HG03432 (cell line): Measurements from ENCODE around the gene DBET.
"Not testable (repeated sequence)": the region's sequence is repeated elsewhere in the genome, so short reads cannot be mapped to it uniquely, and the experiment has no call there.

ENCODE experiments used
- ATAC-seq: cut with Tn5 transposase; IDR thresholded peaks from one replicate; pipeline ENCODE4 v1.9.1; 2021; ENCODE audit warnings: mild to moderate bottlenecking, moderate library complexity; ENCODE audit not compliant: unreplicated experiment

The DBET gene

DNA sequence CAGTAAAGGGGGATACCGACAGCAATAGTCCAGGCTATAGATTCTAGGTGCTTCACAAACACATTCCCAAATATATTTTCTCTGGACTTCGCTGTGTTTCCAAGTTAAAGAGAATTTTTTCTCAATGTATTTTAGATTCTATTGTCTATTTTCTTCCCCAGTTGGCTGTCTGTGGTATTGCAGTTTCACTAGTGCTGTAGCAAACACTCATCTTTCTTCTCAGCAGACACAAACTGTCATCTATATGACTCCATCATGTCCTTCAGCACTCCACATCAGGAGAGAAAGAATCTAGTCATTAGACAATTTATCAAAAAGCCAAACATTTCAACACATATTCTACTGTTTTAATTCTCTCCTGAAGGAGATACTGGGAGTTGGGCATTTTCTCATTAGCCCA lies at the start of gene DBET:
TSS of gene DBET (plus strand) at position 161 of the 400 bp plus-strand sequence.
- ATAC-seq, result peak; percentile 71

GRCh38 chr4:190014771-190015537 lies 49.3 kb upstream of the DBET start:
- ATAC-seq, result peak; percentile 79

DNA sequence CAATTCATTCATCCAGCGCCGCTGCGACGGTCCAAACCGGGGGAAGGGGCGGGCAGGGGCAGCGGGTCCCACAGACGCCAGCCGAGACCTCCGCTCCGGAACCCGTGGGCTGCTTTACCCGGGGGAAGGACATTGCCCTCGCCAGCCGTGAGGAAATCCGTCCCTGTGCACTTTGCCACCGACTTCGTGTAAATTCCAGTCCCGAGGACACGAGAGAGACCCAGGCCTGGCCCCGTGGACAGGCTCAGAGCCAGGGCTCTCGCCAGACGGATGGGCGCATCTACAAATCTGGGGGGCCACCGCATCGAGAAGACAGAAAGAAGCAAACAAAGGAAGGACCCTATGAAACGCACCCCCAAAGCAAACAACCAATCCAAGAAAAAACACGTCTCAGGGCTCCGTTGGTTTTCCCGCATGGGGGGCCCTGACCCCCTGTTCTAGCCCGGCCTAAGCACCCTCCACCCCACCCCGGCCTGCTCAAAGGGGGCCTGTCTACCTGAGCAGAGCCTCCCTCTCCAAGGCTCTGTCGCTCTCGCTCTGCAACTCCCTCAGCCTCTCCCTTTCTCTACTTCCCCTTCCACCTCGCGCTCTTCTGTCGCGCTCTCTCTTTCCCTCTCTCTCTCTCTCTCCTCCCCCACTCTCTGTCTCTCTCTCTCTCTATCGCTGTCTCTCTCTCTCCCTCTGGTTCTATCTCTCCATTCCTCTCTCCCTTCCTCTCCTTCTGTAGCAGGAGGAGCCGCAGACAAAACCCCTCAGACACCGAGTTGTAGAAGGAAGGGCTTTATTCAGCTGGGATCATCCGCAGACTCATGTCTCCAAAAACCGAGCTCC lies 48.5 kb upstream of the DBET start:
- ATAC-seq, result no peak

DNA sequence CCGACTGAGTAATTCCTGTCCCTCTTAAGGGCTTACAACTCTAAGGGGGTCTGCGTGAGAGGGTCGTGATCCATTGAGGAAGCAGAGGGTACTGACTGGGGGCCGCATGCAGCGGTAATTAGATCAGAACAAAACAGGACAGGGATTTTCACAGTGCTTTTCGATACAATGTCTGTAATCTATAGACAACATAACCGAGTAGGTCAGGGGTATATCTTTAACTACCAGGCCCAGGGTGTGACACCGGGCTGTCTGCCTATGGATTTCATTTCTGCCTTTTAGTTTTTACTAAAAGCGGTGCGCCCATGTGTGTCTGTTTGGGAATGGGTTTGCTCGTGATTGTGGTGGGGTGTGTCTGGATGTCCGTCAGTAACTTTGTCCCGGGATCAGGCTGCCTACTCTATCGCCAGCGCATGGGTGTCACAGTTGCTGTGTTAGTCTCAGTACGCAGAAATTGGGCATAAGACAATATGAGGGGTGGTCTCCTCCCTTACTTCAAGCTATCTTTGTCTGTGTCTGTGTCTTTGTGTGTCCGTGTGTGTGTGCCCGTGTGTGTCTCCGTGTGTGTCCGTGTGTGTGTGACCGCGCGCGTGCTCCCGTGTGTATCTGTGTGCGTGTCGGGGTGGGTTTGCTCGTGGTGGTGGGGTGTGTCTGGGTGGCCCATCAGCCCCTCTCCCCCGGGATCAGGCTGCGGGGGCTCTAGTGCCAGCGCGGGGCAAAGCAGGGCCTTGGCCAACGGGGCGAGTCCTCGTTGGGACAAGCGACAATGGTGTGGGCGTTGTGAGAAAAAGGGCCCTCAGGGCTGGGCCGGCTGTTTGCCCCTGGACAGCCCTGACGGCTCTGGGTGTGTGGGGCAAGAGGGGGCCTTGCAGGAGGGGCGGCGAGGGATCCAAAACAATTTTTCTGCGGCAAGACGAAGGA lies 47.7 kb upstream of the DBET start:
- no peak for ATAC-seq

DNA sequence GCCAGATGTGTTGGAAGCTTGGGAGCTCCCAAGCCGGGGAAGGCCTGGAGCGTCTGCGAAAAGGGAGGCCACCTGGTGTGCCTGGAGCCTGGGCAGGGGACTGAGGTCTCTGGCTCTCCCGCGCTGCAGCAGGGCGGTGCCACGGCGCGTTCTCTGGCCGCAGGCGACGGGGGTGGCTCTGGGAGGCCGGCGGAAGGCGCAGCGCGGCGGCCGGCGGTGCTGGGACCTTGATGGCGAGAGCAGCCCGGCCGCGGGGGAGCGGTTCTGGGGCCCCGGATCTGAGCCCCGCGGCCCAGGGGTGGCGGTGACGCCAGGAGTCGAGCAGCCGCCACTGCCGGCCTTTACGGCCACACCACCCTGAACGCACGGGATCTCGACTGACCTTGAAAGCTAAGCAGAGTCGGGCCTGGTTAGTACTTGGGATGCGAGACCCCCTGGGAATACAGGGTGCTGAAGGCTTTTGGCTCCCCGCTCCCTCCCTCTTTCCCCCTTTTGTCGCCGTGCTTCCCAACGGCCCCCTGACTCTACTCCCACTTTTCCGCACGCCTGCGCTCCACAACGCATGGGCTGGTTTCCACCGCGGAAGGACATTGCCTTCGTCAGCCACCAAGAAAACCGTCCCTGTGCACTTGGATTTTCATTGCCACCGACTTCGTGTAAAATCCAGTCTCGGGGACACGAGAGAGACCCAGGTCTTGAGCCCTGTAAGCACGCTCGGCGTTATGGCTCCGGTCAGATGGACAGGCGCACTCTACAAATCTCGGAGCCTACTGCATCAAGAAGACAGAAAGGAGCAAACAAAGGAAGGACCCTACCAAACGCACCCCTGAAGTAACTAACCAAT lies 46.7 kb upstream of the DBET start:
- ATAC-seq, result no peak

DNA sequence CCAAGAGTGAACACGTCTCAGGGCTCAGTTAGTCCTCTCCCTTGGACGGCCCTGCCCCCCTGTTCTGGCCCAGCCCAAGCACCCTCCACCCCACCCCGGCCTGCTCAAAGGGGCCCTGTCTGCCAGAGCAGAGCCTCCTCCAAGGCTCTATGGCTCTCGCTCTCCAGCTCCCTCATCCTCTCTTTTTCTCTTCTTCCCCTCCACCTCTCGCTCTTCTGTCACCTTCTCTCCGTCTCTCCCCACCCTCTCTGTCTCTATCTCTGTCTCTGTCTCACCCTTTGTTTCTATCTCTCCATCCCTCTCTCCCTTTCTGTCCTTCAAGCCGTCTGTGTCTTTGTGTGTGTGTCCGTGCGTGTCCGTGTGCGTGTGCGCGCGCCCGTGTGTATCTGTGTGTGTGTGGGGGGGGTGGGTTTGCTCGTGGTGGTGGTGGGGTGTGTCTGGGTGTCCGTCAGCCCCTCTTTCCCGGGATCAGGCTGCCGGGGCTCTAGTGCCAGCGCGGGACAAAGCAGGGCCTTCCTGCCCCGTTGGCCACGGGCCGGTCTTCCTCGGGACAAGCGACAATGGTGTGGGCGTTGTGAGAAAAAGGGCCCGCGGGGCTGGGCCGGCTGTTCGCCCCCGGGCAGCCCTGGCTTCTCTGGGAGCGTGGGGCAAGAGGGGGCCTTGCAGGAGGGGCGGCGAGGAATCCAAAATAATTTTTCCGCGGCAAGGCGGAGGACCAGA lies 45.9 kb upstream of the DBET start:
- no peak for ATAC-seq

DNA sequence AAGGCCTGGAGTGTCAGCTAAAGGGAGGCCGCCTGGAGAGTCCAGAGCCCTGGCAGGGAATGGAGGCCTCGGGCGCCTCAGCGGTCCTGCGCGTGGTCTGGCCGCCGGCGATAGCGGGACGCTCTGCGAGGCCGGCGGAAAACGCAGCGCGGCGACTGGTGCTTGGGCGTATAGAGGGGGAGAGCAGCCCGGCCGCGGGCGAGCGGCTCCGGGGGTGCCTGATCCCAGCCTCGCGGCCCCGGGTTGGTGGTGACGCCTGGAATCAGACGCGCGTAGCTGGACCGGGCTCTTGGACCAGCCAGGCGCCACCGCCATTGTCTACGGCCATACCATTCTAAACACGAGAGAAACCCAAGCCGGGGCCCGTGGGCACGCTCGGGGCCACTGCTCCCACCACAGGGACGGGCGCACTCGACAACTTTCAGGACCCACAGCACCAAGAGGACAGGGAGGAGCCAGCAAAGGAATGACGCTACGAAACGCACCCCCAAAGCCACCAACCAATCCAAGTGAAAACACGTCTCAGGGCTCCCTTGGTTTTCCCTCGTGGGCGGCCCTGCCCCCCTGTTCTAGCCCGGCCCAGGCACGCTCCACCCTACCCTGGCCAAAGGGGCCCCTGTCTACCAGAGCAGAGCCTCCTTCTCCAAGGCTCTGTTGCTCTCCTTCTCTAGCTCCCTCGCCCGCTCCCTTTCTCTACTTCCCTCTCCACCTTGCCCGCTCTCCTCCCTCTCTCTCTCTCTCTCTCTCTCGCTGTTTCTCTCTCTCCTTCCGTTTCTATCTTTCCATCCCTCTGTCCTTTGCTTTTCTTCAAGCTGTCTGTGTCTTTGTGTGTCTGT lies 45.1 kb upstream of the DBET start:
- no peak for ATAC-seq

- ATAC-seq, result not testable (repeated sequence)
Measured at GRCh38 chr4:190019859-190020463, 44.3 kb upstream of the DBET start.

GRCh38 chr4:190020790-190021717 lies 43.2 kb upstream of the DBET start:
- ATAC-seq, result peak; percentile 32

DNA sequence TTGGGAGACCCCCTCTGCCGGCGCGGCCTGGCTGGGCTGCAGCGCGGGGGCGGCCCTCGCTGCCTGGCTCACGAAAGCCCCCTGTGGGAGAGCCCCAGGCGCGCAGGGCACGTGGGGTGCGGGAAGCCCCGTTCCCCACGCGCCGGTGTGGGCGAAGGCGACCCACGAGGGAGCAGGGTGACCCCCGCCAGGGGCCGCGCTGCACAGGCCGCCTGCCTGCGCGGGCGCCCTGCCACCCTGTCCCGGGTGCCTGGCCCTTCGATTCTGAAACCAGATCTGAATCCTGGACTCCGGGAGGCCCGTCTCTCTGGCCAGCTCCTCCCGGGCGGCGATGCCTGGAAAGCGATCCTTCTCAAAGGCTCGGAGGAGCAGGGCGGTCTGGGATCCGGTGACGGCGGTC lies 42.3 kb upstream of the DBET start:
- not testable (repeated sequence) for ATAC-seq

- peak; percentile 36 for ATAC-seq
Measured at GRCh38 chr4:190022614-190023281, 41.6 kb upstream of the DBET start.

DNA sequence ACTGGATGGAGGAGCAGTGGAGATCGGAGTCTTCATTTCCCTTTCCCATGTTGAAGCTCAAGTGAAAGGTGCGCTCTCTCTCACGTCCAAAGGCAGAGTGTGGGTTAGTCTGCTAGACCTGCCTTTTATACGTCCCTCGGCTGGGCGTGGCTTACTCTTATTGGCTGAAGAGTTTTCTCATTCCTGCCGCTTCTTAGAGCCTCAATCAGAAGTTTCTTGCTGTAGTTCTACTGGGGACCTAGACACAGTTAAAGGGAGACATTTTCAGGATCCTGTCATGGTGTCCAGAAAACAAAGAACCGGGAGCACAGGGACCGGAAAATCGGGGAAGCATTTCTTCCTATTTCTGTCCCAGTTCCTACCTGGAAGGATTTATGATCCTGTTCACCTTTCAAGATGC lies 37.1 kb upstream of the DBET start, which contains the start of gene FRG2:
TSS of gene FRG2 (minus strand) at position 101 of the 400 bp plus-strand sequence. CDS start at position 49, 52 bp downstream.
- not testable (repeated sequence) for ATAC-seq

GRCh38 chr4:190031264-190031663 lies 33.0 kb upstream of the DBET start:
- ATAC-seq, result not testable (repeated sequence)

DNA sequence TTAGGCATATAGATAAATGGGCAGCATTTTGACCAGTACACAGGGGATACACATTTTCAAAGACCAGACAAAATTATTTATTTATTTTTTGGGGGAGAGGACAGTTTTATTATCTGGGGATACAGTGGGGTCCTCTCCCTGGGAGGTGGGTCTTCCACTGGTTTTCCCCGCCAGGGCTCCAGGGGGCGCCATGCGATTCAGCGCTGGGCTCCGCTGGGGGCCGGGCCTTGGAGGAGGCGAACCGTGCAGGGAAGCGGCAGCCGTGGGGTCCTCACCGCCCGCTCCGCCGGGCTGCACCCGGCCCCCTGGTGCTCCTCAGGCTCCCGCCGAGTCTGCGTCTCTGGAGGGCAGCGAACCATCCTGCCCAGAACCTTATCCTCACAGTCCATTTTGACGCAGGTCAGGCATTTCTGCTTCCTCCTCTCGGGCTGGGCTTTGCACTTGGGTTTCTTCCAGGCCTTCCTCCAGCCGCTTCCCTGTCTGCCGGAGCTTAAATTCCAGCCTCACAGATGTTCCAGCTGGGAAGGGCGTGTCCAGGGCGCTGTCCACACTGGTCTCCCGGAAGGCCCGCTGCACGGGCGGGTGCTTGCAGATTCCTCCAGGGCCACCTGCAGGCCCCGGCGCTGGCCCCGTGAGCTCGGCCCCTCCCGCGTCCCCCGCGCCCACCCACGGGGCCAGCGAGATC lies 26.5 kb upstream of the DBET start:
- ATAC-seq, result peak; percentile 75

DNA sequence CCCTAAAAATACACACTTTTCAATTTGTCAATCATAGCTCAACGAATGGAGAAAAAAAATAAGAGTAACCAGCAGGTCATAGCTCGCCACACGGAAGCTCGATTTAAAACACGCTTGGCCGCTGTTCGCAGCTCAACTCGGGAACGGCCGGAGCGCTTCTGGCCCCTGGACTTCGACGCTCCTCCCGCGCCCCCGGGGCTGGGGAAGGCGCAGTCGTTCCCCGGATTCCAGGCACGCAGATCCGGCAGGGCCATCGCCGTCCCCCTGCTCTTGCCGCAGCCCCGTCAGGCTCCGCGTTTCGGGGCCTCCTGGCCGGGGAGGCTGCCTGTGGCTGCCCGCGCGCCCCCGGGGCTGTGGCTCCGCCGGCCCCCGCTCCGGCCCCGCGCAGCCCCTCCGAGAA lies 23.4 kb upstream of the DBET start:
- ATAC-seq, result not testable (repeated sequence)

DNA sequence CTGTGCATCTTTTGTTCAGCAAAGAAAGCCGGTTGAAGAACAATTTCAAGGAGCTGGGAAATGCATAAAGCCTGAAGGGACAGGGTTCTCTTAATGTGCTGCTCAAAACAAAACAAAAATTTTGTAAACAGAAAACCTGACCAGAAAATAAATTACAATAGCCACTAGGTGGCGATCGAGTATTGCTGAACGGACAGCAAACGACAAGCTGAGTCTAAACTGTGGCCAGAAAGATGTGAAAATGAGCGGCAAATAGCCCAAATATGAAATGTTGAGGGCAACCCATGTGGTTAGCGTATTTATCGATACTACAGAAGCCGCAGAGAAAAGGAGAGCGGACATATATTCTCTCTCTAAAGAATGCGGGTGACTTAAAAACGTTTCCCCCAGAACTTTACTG lies 16.7 kb upstream of the DBET start:
- not testable (repeated sequence) for ATAC-seq
